ENCODE results near the gene NHLH2. TPM values are rescaled to one million over a fixed set of nuclear protein-coding genes. Genes with fewer than 3 reads are reported as not detected.

Gene NHLH2
- total and polyA plus RNA-seq, 4 experiments from 2014 or later: not detected

DNA sequence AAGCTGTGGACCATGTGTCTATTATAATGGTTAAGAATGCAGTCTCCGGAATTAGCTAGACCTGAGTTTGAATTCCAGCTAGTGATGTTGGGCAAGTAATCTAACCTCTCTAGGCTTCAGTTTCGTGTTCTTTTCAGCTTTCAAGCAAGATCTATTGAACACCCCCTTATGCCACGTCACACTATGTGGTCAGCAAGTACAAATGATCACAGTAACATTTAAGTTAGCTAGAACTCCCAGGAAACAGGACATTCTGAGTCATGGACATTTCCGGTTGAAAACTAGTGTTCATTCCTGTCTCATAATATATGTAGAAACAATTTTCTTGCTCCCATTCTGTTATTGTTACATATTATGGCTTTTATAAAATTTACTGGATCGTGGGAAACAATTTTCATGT lies 34.0 kb upstream of the NHLH2 start:
- intact Hi-C loops (cut with micrococcal nuclease): no loop called here
- no peak overlapping the region for H3K27ac Mint-ChIP-seq
- no peaks in the 10 kb centered on the region for H3K4me1 Mint-ChIP-seq
- no peaks in the 10 kb centered on the region for H3K36me3 Mint-ChIP-seq
- peaks cover 0 to 3% (median 0%) of the 10 kb centered on the region in 8 donors for H3K9me3 Mint-ChIP-seq
- H3K4me3 Mint-ChIP-seq: no peak overlapping the region
- H3K27me3 Mint-ChIP-seq: peaks cover 17 to 35% of the 10 kb centered on the region in 2 donors
- no peak for DNase-seq
- Histone ChIP-seq H3K4me3 (ENCODE audit: low read length in 2 of 2) (no peak overlapping the region), H3K27ac (ENCODE audit: low read depth, low read length) (no peak overlapping the region), H3K4me1 (ENCODE audit: insufficient read depth, low read length) (no peaks in the 10 kb centered on the region), H3K36me3 (ENCODE audit: insufficient read depth, low read length) (no peaks in the 10 kb centered on the region), H3K27me3 (ENCODE audit: insufficient read depth, low read length) (no peaks in the 10 kb centered on the region), H3K9me3 (ENCODE audit: control insufficient read depth in 1 of 2, low read length in 2 of 2) (no peaks in the 10 kb centered on the region)
- CTCF ChIA-PET (ENCODE audit: partially characterized antibody): no interaction called here
- POLR2A ChIA-PET (ENCODE audit: partially characterized antibody): no interaction called here

DNA sequence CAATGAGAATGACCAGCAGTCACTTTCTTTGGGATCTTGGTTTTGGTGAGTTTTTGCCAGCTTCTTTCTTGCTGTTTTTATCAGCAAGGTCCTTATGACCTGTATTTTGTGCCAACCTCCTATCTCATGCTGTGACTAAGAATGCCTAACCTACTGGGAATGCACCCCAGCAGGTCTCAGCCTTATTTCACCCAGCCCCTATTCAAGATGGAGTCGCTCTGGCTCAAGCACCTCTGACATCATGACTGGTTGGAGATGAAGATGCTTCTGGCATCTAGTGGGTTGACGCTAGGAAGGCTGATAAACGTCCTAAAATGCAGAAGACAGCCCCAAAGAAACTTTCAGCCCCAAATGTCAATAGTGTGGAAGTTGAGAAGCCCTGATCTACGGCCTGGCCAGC lies 33.6 kb upstream of the NHLH2 start:
- Histone ChIP-seq H3K27ac (ENCODE audit: low read depth, low read length) (no peak overlapping the region), H3K4me3 (ENCODE audit: low read length in 2 of 2) (no peak overlapping the region), H3K27me3 (ENCODE audit: insufficient read depth, low read length) (no peaks in the 10 kb centered on the region), H3K9me3 (ENCODE audit: control insufficient read depth in 1 of 2, low read length in 2 of 2) (no peaks in the 10 kb centered on the region), H3K4me1 (ENCODE audit: insufficient read depth, low read length) (no peaks in the 10 kb centered on the region), H3K36me3 (ENCODE audit: insufficient read depth, low read length) (no peaks in the 10 kb centered on the region)
- ChIA-PET CTCF (ENCODE audit: partially characterized antibody) (no interaction called here), POLR2A (ENCODE audit: partially characterized antibody) (no interaction called here)
- Mint-ChIP-seq H3K27me3 (peaks cover 17 to 35% of the 10 kb centered on the region in 2 donors), H3K9me3 (peaks cover 0 to 3% (median 0%) of the 10 kb centered on the region in 8 donors), H3K4me1 (no peaks in the 10 kb centered on the region), H3K27ac (no peak overlapping the region), H3K36me3 (no peaks in the 10 kb centered on the region), H3K4me3 (no peak overlapping the region)
- intact Hi-C loops (cut with micrococcal nuclease): no loop called here
- no peak for DNase-seq

DNA sequence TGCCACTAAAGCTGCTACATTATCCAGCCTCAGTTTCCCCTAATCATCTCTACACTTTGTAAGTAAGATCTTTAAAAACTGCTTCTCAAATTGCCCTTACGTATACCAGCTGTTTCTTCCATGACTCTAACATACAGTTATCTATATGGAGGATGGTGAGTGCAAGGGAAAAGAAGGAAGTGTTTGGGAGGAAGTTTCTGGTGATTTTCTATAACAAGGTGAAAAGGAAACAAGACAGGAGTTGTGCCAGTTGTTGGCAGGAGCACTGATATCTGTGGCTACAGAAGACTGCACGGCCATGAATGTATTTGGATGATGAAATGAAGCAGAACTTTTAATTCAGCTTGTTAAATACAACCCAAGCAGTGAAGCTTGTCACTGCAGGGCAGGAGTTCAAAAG lies 32.3 kb upstream of the NHLH2 start:
- no peaks in the 10 kb centered on the region for H3K9me3 ChIP-seq (ENCODE audit: control insufficient read depth in 1 of 2, low read length in 2 of 2)
- Mint-ChIP-seq H3K9me3 (peaks cover 0 to 2% (median 0%) of the 10 kb centered on the region in 8 donors), H3K27ac (no peak overlapping the region), H3K4me3 (no peak overlapping the region), H3K36me3 (no peaks in the 10 kb centered on the region), H3K4me1 (no peaks in the 10 kb centered on the region), H3K27me3 (peaks cover 17 to 32% of the 10 kb centered on the region in 2 donors)
- intact Hi-C loops (cut with micrococcal nuclease): no loop called here
- no peak for DNase-seq
- ChIA-PET CTCF (ENCODE audit: partially characterized antibody) (no interaction called here), POLR2A (ENCODE audit: partially characterized antibody) (no interaction called here)
- no peak overlapping the region for H3K4me3 ChIP-seq (ENCODE audit: low read length in 2 of 2)
- no peaks in the 10 kb centered on the region for H3K27me3 ChIP-seq (ENCODE audit: insufficient read depth, low read length)
- H3K27ac ChIP-seq (ENCODE audit: low read depth, low read length): no peak overlapping the region
- no peaks in the 10 kb centered on the region for H3K36me3 ChIP-seq (ENCODE audit: insufficient read depth, low read length)
- H3K4me1 ChIP-seq (ENCODE audit: insufficient read depth, low read length): no peaks in the 10 kb centered on the region

DNA sequence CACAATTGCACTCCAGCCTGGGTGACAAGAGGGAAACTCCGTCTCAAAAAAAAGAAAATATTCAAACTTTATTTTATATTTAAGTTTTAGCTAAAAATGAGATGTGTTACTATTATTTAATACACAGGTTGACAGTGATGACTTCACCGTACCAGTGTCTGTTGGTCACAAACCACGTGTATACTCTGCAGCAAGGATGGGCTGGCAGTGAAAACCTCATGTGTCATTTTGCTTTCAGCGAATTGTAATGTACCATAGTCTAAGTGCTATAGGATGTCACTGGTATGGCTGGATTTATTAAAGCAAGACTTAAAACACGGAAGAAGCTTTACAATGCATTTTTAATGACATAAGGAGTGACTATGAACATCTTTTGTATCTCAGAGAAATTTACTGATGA lies 28.1 kb upstream of the NHLH2 start:
- H3K36me3 Mint-ChIP-seq: no peaks in the 10 kb centered on the region
- H3K36me3 ChIP-seq (ENCODE audit: insufficient read depth, low read length): no peaks in the 10 kb centered on the region
- H3K4me1 ChIP-seq (ENCODE audit: insufficient read depth, low read length): no peaks in the 10 kb centered on the region
- intact Hi-C loops (cut with micrococcal nuclease): no loop called here
- no peak for DNase-seq
- CTCF ChIA-PET (ENCODE audit: partially characterized antibody): no interaction called here
- H3K4me3 Mint-ChIP-seq: no peak overlapping the region
- H3K27ac Mint-ChIP-seq: no peak overlapping the region
- H3K9me3 ChIP-seq (ENCODE audit: control insufficient read depth in 1 of 2, low read length in 2 of 2): no peaks in the 10 kb centered on the region
- no peak overlapping the region for H3K27ac ChIP-seq (ENCODE audit: low read depth, low read length)
- H3K9me3 Mint-ChIP-seq: no peaks in the 10 kb centered on the region
- no peaks in the 10 kb centered on the region for H3K4me1 Mint-ChIP-seq
- H3K27me3 Mint-ChIP-seq: peaks cover 17 to 28% of the 10 kb centered on the region in 2 donors
- no peak overlapping the region for H3K4me3 ChIP-seq (ENCODE audit: low read length in 2 of 2)
- POLR2A ChIA-PET (ENCODE audit: partially characterized antibody): no interaction called here
- no peaks in the 10 kb centered on the region for H3K27me3 ChIP-seq (ENCODE audit: insufficient read depth, low read length)

DNA sequence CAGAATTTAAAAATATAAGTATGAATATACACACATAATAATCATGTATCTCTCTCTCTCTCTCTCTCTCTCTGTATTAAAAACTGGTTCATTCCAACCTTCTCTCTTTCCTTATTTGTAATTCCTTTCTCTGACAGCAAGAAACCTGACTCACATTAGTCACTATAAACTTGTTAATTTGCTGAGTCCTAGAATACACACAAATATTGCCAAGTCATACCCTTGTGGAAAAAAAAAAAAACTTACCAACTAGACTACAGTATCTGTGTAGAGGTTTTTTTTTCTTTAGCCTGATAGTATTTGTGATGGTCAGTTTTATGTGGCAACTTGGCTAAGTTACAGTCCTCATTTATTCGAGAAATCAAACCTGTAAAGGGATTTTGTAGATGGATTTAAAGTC lies 26.3 kb upstream of the NHLH2 start:
- H3K9me3 ChIP-seq (ENCODE audit: control insufficient read depth in 1 of 2, low read length in 2 of 2): no peaks in the 10 kb centered on the region
- DNase-seq: no peak
- ChIA-PET POLR2A (ENCODE audit: partially characterized antibody) (no interaction called here), CTCF (ENCODE audit: partially characterized antibody) (no interaction called here)
- H3K4me3 ChIP-seq (ENCODE audit: low read length in 2 of 2): no peak overlapping the region
- no peaks in the 10 kb centered on the region for H3K9me3 Mint-ChIP-seq
- no peaks in the 10 kb centered on the region for H3K36me3 Mint-ChIP-seq
- no peaks in the 10 kb centered on the region for H3K36me3 ChIP-seq (ENCODE audit: insufficient read depth, low read length)
- H3K27ac Mint-ChIP-seq: no peak overlapping the region
- no peak overlapping the region for H3K27ac ChIP-seq (ENCODE audit: low read depth, low read length)
- H3K4me1 ChIP-seq (ENCODE audit: insufficient read depth, low read length): no peaks in the 10 kb centered on the region
- no peaks in the 10 kb centered on the region for H3K27me3 ChIP-seq (ENCODE audit: insufficient read depth, low read length)
- peaks cover 10 to 22% of the 10 kb centered on the region in 2 donors for H3K27me3 Mint-ChIP-seq
- no peak overlapping the region for H3K4me3 Mint-ChIP-seq
- H3K4me1 Mint-ChIP-seq: no peaks in the 10 kb centered on the region
- intact Hi-C loops (cut with micrococcal nuclease): no loop called here

DNA sequence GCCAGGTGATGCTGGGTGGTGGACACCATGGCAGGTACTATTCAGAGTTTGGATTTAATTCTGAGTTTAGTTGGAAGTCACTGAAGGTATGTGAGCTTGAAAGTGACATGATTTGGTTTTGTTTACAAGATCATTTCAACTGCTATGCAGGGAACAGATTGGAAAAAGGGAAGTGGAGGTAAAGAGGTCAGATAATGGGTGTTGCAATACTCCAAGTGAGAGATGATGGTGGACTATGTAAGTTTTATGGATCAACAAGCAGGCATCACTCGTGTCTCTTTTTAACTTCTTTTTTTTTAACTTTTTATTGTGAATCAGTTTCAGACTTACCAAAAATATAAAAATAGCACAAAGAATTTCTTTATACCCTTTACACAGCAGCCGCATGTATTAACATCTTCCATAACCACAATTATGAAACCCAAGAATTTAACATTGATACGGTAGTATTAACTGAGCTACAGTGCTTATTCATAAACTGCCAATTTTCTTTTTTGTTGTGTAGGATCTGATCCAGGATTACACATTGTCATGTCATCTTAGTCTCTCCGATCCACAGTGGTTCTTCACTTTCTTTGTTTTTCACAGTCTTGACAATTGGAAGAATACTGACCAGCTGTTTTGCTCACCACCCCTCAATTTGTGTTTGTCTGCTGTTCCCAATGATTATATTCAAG lies 24.9 kb upstream of the NHLH2 start:
- H3K9me3 Mint-ChIP-seq: no peaks in the 10 kb centered on the region
- ChIA-PET CTCF (ENCODE audit: partially characterized antibody) (no interaction called here), POLR2A (ENCODE audit: partially characterized antibody) (no interaction called here)
- Histone ChIP-seq H3K4me1 (ENCODE audit: insufficient read depth, low read length) (no peaks in the 10 kb centered on the region), H3K4me3 (ENCODE audit: low read length in 2 of 2) (no peak overlapping the region), H3K36me3 (ENCODE audit: insufficient read depth, low read length) (no peaks in the 10 kb centered on the region), H3K27me3 (ENCODE audit: insufficient read depth, low read length) (no peaks in the 10 kb centered on the region), H3K27ac (ENCODE audit: low read depth, low read length) (no peak overlapping the region), H3K9me3 (ENCODE audit: control insufficient read depth in 1 of 2, low read length in 2 of 2) (no peaks in the 10 kb centered on the region)
- peaks cover 12 to 20% of the 10 kb centered on the region in 2 donors for H3K27me3 Mint-ChIP-seq
- no peak overlapping the region for H3K27ac Mint-ChIP-seq
- no peak overlapping the region for H3K4me3 Mint-ChIP-seq
- H3K36me3 Mint-ChIP-seq: no peaks in the 10 kb centered on the region
- H3K4me1 Mint-ChIP-seq: no peaks in the 10 kb centered on the region
- no peak for DNase-seq
- intact Hi-C loops (cut with micrococcal nuclease): no loop called here

DNA sequence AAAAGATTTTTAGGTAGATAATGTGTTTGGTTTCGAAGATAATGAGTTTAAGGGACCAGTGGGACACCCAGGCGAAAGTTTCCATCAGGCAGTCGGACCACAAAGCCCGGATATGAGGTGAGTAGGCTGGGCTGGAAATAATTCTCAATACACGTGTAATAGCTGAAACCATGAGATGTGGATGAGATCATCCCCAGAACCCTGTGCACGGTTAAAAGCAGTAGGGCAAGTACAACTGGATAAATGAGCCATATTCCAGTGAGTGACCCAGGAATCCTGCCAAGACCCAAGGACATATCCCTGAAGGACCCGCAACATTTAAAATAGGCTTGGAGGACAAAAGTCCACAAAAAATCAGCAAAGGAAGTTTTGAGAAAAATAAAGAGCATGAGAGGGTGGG lies 21.5 kb upstream of the NHLH2 start:
- Mint-ChIP-seq H3K4me3 (no peak overlapping the region), H3K9me3 (peaks cover 0 to 3% (median 0%) of the 10 kb centered on the region in 8 donors), H3K36me3 (no peaks in the 10 kb centered on the region), H3K4me1 (no peaks in the 10 kb centered on the region), H3K27ac (no peak overlapping the region), H3K27me3 (peaks cover 19 to 30% of the 10 kb centered on the region in 2 donors)
- Histone ChIP-seq H3K27ac (ENCODE audit: low read depth, low read length) (no peak overlapping the region), H3K9me3 (ENCODE audit: control insufficient read depth in 1 of 2, low read length in 2 of 2) (no peaks in the 10 kb centered on the region), H3K4me3 (ENCODE audit: low read length in 2 of 2) (no peak overlapping the region), H3K4me1 (ENCODE audit: insufficient read depth, low read length) (no peaks in the 10 kb centered on the region), H3K27me3 (ENCODE audit: insufficient read depth, low read length) (peaks cover 3% of the 10 kb centered on the region), H3K36me3 (ENCODE audit: insufficient read depth, low read length) (no peaks in the 10 kb centered on the region)
- no peak for DNase-seq
- CTCF ChIA-PET (ENCODE audit: partially characterized antibody): no interaction called here
- intact Hi-C loops (cut with micrococcal nuclease): no loop called here
- POLR2A ChIA-PET (ENCODE audit: partially characterized antibody): no interaction called here

DNA sequence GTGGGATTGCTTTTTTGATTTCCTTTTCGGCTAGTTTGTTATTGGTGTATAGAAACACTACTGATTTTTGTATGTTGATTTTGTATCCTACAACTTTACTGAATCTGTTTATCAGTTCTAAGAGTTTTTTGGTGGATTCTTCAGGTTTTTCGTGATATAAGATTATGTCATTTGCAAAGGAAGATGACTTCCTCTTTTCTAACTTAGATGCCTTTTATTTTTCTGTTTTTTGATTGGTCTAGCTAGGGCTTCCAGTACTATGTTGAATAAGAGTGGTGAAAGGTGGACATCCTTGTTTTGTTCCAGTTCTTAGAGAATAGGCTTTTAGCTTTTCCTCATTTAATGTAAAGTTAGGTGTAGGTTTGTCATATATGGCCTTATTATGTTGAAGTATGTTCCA lies 13.1 kb upstream of the NHLH2 start:
- H3K27ac ChIP-seq (ENCODE audit: low read depth, low read length): no peak overlapping the region
- intact Hi-C loops (cut with micrococcal nuclease): no loop called here
- peaks cover 2% of the 10 kb centered on the region for H3K27me3 ChIP-seq (ENCODE audit: insufficient read depth, low read length)
- no peaks in the 10 kb centered on the region for H3K4me1 ChIP-seq (ENCODE audit: insufficient read depth, low read length)
- no peak overlapping the region for H3K4me3 Mint-ChIP-seq
- POLR2A ChIA-PET (ENCODE audit: partially characterized antibody): no interaction called here
- H3K4me3 ChIP-seq (ENCODE audit: low read length in 2 of 2): no peak overlapping the region
- H3K27me3 Mint-ChIP-seq: peaks cover 13 to 36% of the 10 kb centered on the region in 2 donors
- H3K9me3 ChIP-seq (ENCODE audit: control insufficient read depth in 1 of 2, low read length in 2 of 2): no peaks in the 10 kb centered on the region
- no peaks in the 10 kb centered on the region for H3K36me3 Mint-ChIP-seq
- CTCF ChIA-PET (ENCODE audit: partially characterized antibody): no interaction called here
- no peak overlapping the region for H3K27ac Mint-ChIP-seq
- DNase-seq: no peak
- H3K36me3 ChIP-seq (ENCODE audit: insufficient read depth, low read length): no peaks in the 10 kb centered on the region
- peaks cover 5 to 18% (median 12%) of the 10 kb centered on the region in 8 donors for H3K9me3 Mint-ChIP-seq
- no peaks in the 10 kb centered on the region for H3K4me1 Mint-ChIP-seq
